Aorta (tissue), 5 donors: Measurements from ENCODE around the gene CYP4B1. TPM values are rescaled to one million over a fixed set of nuclear protein-coding genes. Genes with fewer than 3 reads are reported as not detected.
"Not testable (repeated sequence)": the region's sequence is repeated elsewhere in the genome, so short reads cannot be mapped to it uniquely, and the experiment has no call there.

Experiments used
- ATAC-seq: fragments of 200-7000 bp; cut with Tn5 transposase; one replicate; pipeline ENCODE4 v1.9.1; 2022; ENCODE audit warnings: moderate library complexity; ENCODE audit not compliant: low FRiP score
- DNase-seq, 2 donors: peaks; one replicate each; pipeline ENCODE4 v3.0.0-alpha.2; 2020
- H3K27ac ChIP-seq, 2 donors: one replicate each; pipeline ENCODE4 v1.5.1; 2013; ENCODE audit warnings: low read length in 2 of 2, mild to moderate bottlenecking in 2 of 2, moderate library complexity in 2 of 2, control low read depth in 1 of 2, inconsistent platforms in 1 of 2, low read depth in 1 of 2
- H3K27me3 ChIP-seq, 2 donors: one replicate each; pipeline ENCODE4 v1.6.1; 2013; ENCODE audit warnings: control low read depth in 1 of 2, low read length in 1 of 2, mild to moderate bottlenecking in 1 of 2, moderate library complexity in 1 of 2; ENCODE audit not compliant: insufficient read depth in 2 of 2, control insufficient read depth in 1 of 2
- H3K36me3 ChIP-seq, 2 donors: one replicate each; pipeline ENCODE4 v1.6.1; 2013; ENCODE audit warnings: control low read depth in 1 of 2, low read length in 1 of 2, mild to moderate bottlenecking in 1 of 2; ENCODE audit not compliant: insufficient read depth in 2 of 2, control insufficient read depth in 1 of 2
- H3K4me1 ChIP-seq, 2 donors: one replicate each; pipeline ENCODE4 v1.6.1; 2013; ENCODE audit warnings: low read length in 2 of 2, control low read depth in 1 of 2, mild to moderate bottlenecking in 1 of 2, moderate library complexity in 1 of 2; ENCODE audit not compliant: insufficient read depth in 2 of 2, control insufficient read depth in 1 of 2
- H3K4me3 ChIP-seq, 2 donors: one replicate each; pipeline ENCODE4 v1.5.1; 2013; ENCODE audit warnings: low read length in 2 of 2, control low read depth in 1 of 2, mild to moderate bottlenecking in 1 of 2
- H3K9me3 ChIP-seq: one replicate; pipeline ENCODE4 v1.6.1; 2013; ENCODE audit warnings: mild to moderate bottlenecking, low read length; ENCODE audit not compliant: control insufficient read depth
- WGBS, 2 donors: extraction: QIAGEN DNeasy Blood & Tissue Kit; methylation state at CpG; one replicate each; pipeline ENCODE4 v1.1.7; 2013; 5-methylcytosine and 5-hydroxymethylcytosine counted together
- intact Hi-C, 2 donors: fragments of 100-400 bp; cut with DNase I; formaldehyde crosslinking; loops; one replicate each; pipeline versions ENCODE4 v1.14.2 to v1.15.0; 2022
- polyA plus RNA-seq, 2 donors: library from polyadenylated mRNA; stranded (reverse); fragments of 200-250 nt; gene quantifications; one replicate each; pipeline ENCODE4 v1.2.3, GENCODE V29; 2013
- total RNA-seq, 2 donors: library from RNA; stranded (reverse); fragmentation: NEBNext Ultra II Directional; extraction: Animal tissue kit (Norgen Biotek cat#: 25700); gene quantifications; one replicate each; pipeline ENCODE4 v1.2.1, GENCODE V29; 2021
- donor health status: healthy with polysubstance abuse.
- donor health status: Bipolar disorder and iron deficiency.
- donor health status: DM: no; HTN: no; CAD: no.
- donor health status: DM: no; HTN: no; CAD: no.
- donor health status: DM: yes; HTN: yes; CAD: no.

Gene CYP4B1
- total and polyA plus RNA-seq, 4 donors: 1.5 to 13.6 (median 5.2) TPM

- H3K36me3 ChIP-seq, H3K4me1 ChIP-seq, intact Hi-C loops, H3K27me3 ChIP-seq, H3K9me3 ChIP-seq, H3K27ac ChIP-seq, ATAC-seq, H3K4me3 ChIP-seq: not testable (repeated sequence)
- 93 to 97% methylated on average over 16 to 18 of the region's 18 CpGs for WGBS, 2 donors
- DNase-seq: peak in 1 of 2 donors; percentile 50
Measured at GRCh38 chr1:46778456-46778855, 20.4 kb upstream of the CYP4B1 start.

DNA sequence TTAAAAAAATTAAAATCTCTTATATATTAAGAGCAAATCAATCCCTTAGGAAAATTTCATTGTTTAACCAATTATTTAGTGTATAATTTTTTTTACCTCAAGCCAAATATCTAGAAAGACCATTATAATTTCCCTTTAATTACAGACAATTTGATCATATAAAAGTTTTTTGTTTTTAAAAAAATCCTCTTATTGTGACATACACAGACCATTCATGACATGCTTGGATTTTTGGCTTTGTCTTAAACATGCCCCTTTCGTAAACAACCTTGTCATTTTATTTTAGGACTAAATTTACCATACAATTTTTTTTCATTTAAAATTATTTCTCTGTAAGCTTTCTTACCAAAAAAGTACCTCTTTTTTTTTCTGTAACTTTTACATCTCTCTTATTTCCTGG is 14.2 kb upstream of the CYP4B1 start:
- Histone ChIP-seq H3K27me3 (no peaks in the 10 kb centered on the region), H3K4me1 (no peaks in the 10 kb centered on the region), H3K27ac (no peak overlapping the region), H3K4me3 (no peak overlapping the region), H3K36me3 (no peaks in the 10 kb centered on the region), H3K9me3 (no peaks in the 10 kb centered on the region)
- ATAC-seq (no peak), DNase-seq (no peak)
- 78 to 83% methylated on average over 1 of the region's 1 CpG for WGBS, 2 donors
- intact Hi-C loops: no loop called here

GRCh38 chr1:46788634-46789033 is 10.2 kb upstream of the CYP4B1 start:
- H3K27ac ChIP-seq, H3K4me1 ChIP-seq, H3K36me3 ChIP-seq, intact Hi-C loops, H3K9me3 ChIP-seq, H3K27me3 ChIP-seq, ATAC-seq, DNase-seq, H3K4me3 ChIP-seq: not testable (repeated sequence)
- 80 to 82% methylated on average over 4 of the region's 4 CpGs for WGBS, 2 donors

- ATAC-seq (no peak), DNase-seq (no peak)
- H3K9me3 ChIP-seq: peaks cover 5% of the 10 kb centered on the region
- 13 to 19% methylated on average over 1 of the region's 1 CpG for WGBS, 2 donors
- intact Hi-C loops: no loop called here
- H3K4me3 ChIP-seq: no peak overlapping the region
- no peaks in the 10 kb centered on the region for H3K4me1 ChIP-seq
- no peak overlapping the region for H3K27ac ChIP-seq
- H3K36me3 ChIP-seq: no peaks in the 10 kb centered on the region
- peaks cover 0 to 2% of the 10 kb centered on the region in 2 donors for H3K27me3 ChIP-seq
Measured at GRCh38 chr1:46790446-46791101, 8.3 kb upstream of the CYP4B1 start.

- no peak for DNase-seq
Measured at GRCh38 chr1:46793126-46793525, 5.7 kb upstream of the CYP4B1 start.

GRCh38 chr1:46797696-46798470 is 963 bp upstream of the CYP4B1 start:
- Histone ChIP-seq H3K4me3 (no peak overlapping the region), H3K27me3 (no peaks in the 10 kb centered on the region), H3K27ac (no peak overlapping the region), H3K9me3 (peaks cover 3% of the 10 kb centered on the region), H3K4me1 (no peaks in the 10 kb centered on the region), H3K36me3 (no peaks in the 10 kb centered on the region)
- WGBS, 2 donors: 76 to 95% methylated on average over 1 of the region's 1 CpG
- no peak for ATAC-seq
- no peak for DNase-seq
- intact Hi-C loops: no loop called here

More at GRCh38 chr1:46793126-46793525, 5.7 kb upstream of the CYP4B1 start:
- intact Hi-C loops: no loop called here
- Histone ChIP-seq H3K4me1 (no peaks in the 10 kb centered on the region), H3K4me3 (no peak overlapping the region), H3K27me3 (peaks cover 0 to 2% of the 10 kb centered on the region in 2 donors), H3K27ac (no peak overlapping the region), H3K9me3 (peaks cover 5% of the 10 kb centered on the region), H3K36me3 (no peaks in the 10 kb centered on the region)
- 69 to 72% methylated on average over 3 of the region's 3 CpGs for WGBS, 2 donors
- ATAC-seq: no peak

DNA sequence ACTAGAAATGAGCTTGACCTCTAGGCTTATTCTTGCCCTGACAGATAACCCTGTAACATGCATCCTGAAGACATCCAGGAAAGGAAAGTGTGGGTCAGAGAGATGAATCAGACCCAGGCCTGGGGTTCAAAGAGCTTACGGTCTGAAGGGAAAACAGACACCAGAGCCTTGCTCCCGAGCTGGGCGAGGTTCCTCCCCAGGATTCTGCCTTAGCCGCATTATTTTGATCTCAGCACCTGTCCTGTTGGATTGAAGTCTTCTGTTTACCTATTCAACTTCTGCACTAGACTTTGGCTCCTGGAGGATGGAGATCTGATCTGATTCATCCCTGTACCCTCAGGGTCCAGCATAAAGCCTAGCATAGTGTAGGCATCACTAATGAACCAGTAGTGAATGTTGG is 1.9 kb downstream of the CYP4B1 start:
- intact Hi-C loops: no loop called here
- no peaks in the 10 kb centered on the region for H3K9me3 ChIP-seq
- no peak overlapping the region for H3K4me3 ChIP-seq
- DNase-seq (no peak), ATAC-seq (no peak)
- no peaks in the 10 kb centered on the region for H3K27me3 ChIP-seq
- H3K27ac ChIP-seq: no peak overlapping the region
- H3K36me3 ChIP-seq: no peaks in the 10 kb centered on the region
- H3K4me1 ChIP-seq: no peaks in the 10 kb centered on the region
- 64 to 88% methylated on average over 3 to 4 of the region's 4 CpGs for WGBS, 2 donors

DNA sequence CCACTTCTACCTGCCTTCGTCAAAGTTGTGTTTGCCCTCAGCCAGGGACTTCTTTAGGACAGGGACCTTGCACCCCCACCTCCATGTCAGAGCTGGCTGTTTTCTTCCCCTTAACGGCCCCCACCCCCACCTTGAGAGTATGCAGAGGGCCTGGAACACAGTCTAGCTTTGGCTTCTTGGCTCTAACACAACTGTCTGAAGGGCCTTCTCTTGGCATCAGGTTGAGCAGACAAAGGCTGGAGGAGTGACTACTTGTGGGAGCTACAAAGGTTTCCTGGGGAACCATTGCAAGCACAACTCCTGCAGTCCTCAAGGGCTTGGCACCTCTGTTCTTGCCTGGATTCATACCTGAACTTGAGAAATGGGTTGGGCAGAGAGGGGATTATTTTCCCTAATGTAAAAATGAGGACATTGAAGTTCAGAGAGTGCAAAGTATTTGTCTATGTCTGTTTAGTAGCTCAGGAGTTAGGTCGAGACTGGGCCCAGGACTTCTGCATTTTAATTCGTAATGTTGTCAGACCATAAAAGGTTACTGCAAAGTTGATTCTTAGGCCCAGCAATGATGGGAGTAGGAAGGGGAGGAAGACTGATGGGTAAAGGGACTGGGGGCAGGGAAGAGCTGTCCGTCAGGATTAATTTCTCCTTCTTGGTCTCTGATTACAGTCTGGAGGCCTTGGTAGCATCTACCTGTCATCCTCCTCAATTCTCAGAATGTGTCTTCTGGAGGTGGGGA is 2.6 kb downstream of the CYP4B1 start:
- Histone ChIP-seq H3K27ac (no peak overlapping the region), H3K27me3 (no peaks in the 10 kb centered on the region), H3K4me1 (no peaks in the 10 kb centered on the region), H3K9me3 (no peaks in the 10 kb centered on the region), H3K4me3 (no peak overlapping the region), H3K36me3 (no peaks in the 10 kb centered on the region)
- intact Hi-C loops: no loop called here
- DNase-seq (no peak), ATAC-seq (no peak)
- WGBS, 2 donors: 82 to 89% methylated on average over 5 of the region's 5 CpGs
